ENCODE results near the gene TSPAN9.

The TSPAN9 gene

GRCh38 chr12:3319723-3320492 lies 242.7 kb downstream of the TSPAN9 start:
- H3K4me3 Mint-ChIP-seq = no peak overlapping the region
- DNase-seq (ENCODE audit: low spot score) = no peak
- H3K36me3 Mint-ChIP-seq (ENCODE audit: low read depth) = no peaks in the 10 kb centered on the region
- H3K27ac Mint-ChIP-seq = no peak overlapping the region
- no peaks in the 10 kb centered on the region for H3K9me3 Mint-ChIP-seq
- no peaks in the 10 kb centered on the region for H3K4me1 Mint-ChIP-seq (ENCODE audit: low read depth)
- no peaks in the 10 kb centered on the region for H3K27me3 Mint-ChIP-seq (ENCODE audit: low read depth)

DNA sequence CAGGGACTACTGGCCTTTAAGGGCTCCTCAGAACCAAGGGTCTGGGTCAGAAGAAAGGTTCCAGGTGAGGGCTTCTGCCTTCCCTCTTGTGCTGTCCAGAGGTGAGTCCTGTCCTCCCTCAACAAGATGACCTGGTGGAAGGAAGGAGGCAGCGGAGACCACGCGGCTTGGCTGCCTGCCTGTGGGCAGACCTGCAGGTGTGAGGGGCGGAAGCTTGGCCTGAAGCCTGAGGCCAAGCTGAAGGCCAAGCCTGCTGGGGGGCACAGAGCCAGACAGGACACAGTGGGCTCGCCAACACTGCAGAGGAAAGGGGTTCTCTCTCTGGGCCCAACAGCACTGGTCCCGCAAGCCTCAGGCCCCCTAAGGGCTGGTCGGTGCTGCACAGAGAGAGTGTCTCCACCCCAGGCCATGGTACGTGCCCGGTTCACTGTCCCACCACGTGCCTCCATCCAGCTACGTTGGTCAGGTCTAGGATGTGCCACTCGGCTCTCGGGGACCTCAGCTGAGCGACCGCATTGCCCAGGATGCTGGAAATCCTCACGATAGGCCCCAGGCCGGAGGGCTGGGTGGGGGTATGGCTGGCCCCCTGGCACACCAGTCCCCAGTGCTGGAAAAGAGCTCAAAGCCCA lies 243.8 kb downstream of the TSPAN9 start:
- Mint-ChIP-seq H3K36me3 (ENCODE audit: low read depth) (no peaks in the 10 kb centered on the region), H3K4me3 (no peak overlapping the region), H3K4me1 (ENCODE audit: low read depth) (no peaks in the 10 kb centered on the region), H3K27me3 (ENCODE audit: low read depth) (no peaks in the 10 kb centered on the region), H3K27ac (no peak overlapping the region), H3K9me3 (no peaks in the 10 kb centered on the region)
- DNase-seq (ENCODE audit: low spot score) = no peak

GRCh38 chr12:3321881-3322280 lies 244.7 kb downstream of the TSPAN9 start:
- no peaks in the 10 kb centered on the region for H3K9me3 Mint-ChIP-seq
- H3K36me3 Mint-ChIP-seq (ENCODE audit: low read depth) = no peaks in the 10 kb centered on the region
- H3K4me3 Mint-ChIP-seq = no peak overlapping the region
- H3K4me1 Mint-ChIP-seq (ENCODE audit: low read depth) = no peaks in the 10 kb centered on the region
- no peak for DNase-seq (ENCODE audit: low spot score)
- no peak overlapping the region for H3K27ac Mint-ChIP-seq
- no peaks in the 10 kb centered on the region for H3K27me3 Mint-ChIP-seq (ENCODE audit: low read depth)

DNA sequence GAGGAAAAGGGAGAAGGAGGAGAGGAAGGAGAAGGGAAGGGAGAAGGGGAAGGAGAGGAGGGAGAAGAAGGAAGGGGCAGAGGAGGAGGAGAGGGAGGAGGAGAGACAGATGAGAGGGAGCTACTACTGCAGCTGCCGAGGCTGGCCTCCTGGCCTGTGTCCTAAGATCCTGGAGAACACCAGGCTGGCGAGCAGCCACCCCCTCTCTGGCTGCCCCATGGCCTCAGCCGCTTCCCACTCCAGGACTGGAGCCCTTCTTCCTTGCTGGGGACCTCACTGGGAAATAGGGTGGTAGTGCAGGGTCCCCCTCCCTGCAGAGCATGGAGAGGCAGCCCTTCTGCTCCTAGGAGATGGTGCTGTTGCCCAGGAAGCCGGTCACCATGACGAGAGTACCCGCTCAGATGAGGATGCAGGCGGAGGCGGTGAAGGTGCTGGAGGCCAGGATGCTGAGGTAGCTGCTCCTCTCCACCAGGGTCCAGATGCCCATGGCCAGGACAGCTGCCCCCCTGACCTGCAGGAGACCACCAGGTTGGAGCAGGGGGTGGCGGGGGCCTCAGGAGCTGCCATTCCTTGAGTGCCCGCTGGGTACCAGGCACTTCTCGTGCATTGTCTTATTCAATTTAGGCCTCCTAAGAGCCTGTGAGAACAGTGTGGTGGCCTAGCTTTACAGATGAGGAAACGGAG lies 246.0 kb downstream of the TSPAN9 start:
- DNase-seq (ENCODE audit: low spot score) = no peak
- Mint-ChIP-seq H3K4me3 (no peak overlapping the region), H3K27ac (no peak overlapping the region), H3K4me1 (ENCODE audit: low read depth) (no peaks in the 10 kb centered on the region), H3K36me3 (ENCODE audit: low read depth) (no peaks in the 10 kb centered on the region), H3K9me3 (no peaks in the 10 kb centered on the region), H3K27me3 (ENCODE audit: low read depth) (no peaks in the 10 kb centered on the region)

DNA sequence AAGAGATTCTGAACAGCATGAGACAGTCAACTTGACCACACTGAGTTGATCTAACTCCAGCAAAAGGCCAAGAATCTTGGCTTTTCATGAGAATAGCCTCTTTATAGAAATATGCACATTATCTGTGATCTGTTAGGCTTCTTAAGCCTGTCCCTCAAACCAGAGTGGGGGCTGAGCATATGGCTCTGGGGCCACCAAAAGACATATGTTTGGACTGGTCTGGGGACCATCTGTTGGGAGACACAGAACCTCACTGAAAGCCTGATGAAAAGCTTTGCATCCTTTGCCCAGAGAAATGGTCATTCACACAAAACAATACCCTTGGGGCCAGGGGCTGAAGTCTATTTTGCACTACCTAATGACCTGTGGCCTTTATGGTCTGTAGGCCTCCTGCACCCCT lies 248.6 kb downstream of the TSPAN9 start:
- Mint-ChIP-seq H3K36me3 (ENCODE audit: low read depth) (no peaks in the 10 kb centered on the region), H3K9me3 (no peaks in the 10 kb centered on the region), H3K27ac (no peak overlapping the region), H3K4me3 (no peak overlapping the region), H3K27me3 (ENCODE audit: low read depth) (no peaks in the 10 kb centered on the region), H3K4me1 (ENCODE audit: low read depth) (no peaks in the 10 kb centered on the region)
- no peak for DNase-seq (ENCODE audit: low spot score)

DNA sequence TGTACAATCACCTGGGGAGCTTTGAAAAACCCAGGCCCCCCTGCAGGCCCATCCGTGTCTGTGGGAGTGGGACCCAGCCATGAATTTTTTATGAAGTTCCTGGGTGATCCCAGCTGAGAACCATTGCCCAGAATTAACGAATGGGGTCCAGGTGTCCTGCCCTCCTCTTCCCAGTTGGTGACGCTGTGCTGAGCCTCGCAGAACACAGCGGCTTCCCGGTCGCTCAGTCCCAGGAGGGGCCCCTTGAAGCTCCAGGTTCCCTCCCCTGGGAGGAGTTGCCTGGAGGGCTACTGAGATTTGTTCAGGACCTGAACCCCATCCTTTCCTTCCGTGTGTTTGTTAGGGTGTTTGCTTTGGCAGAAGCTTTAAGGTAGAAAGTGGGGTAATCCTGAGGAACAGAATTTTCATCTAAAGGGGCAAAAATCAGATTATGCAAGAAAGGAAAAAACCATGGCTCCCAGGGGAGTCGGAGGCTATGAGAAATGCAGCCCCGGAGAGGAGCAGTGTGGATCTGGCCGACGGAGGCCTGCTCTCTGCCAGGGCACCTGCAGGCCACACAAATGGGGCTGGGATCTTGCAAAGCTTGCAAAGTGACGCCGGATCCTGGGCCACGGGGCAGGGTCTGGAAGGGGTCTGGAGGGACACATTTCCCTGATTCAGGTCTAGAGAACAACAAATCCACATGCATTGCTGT lies 249.1 kb downstream of the TSPAN9 start:
- no peaks in the 10 kb centered on the region for H3K36me3 Mint-ChIP-seq (ENCODE audit: low read depth)

DNA sequence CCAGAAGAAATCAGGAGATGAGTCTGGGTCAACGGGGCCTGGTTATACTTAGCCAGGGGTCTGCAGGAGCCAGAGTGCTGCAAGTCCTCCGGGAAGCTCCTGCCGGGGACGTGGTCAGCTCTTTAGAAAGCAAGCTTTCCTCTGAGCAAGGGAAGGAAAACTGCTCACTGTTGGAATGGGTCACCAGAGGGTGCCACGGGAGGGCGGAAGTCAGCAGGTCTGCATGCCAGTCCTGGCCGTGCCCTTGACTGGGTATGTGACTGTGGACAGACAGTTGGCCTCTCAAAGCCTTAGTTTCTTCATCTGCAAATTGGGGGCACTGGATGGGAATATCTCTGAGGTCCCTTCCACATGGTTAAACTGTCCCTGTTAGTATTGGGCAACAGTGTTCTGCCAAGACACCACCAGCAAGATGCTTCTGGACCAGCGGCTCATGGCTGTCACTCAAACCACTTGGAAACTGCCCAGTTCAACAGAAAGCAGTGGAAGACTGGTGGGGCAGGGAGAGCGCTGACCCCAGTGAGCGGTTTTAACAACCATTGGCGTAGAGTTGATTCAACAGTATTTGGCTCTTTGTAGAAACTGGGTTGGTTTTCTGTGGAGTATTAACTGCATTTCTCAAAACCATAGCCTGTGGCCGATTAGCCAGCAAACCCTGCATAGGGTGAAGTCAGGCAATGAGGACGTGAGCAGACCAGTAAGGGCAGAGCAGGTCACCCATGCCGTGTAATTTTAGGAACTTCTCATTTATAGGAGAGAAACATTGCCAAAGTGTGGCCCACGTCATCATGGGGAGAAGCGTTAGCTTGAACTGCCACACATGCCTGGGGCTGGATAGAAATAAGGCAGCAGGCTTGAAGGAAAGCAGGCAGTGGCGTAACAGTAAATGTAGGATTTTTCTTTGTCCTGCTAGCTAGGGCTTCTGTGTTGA lies 249.9 kb downstream of the TSPAN9 start:
- no peaks in the 10 kb centered on the region for H3K27me3 Mint-ChIP-seq (ENCODE audit: low read depth)
- H3K4me3 Mint-ChIP-seq = no peak overlapping the region
- H3K4me1 Mint-ChIP-seq (ENCODE audit: low read depth) = no peaks in the 10 kb centered on the region
- DNase-seq (ENCODE audit: low spot score) = no peak
- H3K36me3 Mint-ChIP-seq (ENCODE audit: low read depth) = no peaks in the 10 kb centered on the region
- H3K27ac Mint-ChIP-seq = no peak overlapping the region
- H3K9me3 Mint-ChIP-seq = no peaks in the 10 kb centered on the region

More for the DNA sequence above, 249.1 kb downstream of the TSPAN9 start:
- Mint-ChIP-seq H3K4me3 (no peak overlapping the region), H3K9me3 (no peaks in the 10 kb centered on the region), H3K27ac (no peak overlapping the region), H3K27me3 (ENCODE audit: low read depth) (no peaks in the 10 kb centered on the region), H3K4me1 (ENCODE audit: low read depth) (no peaks in the 10 kb centered on the region)
- no peak for DNase-seq (ENCODE audit: low spot score)

- H3K27ac Mint-ChIP-seq = no peak overlapping the region
- no peaks in the 10 kb centered on the region for H3K4me1 Mint-ChIP-seq (ENCODE audit: low read depth)
- H3K27me3 Mint-ChIP-seq (ENCODE audit: low read depth) = no peaks in the 10 kb centered on the region
- no peaks in the 10 kb centered on the region for H3K9me3 Mint-ChIP-seq
- H3K36me3 Mint-ChIP-seq (ENCODE audit: low read depth) = no peaks in the 10 kb centered on the region
- DNase-seq (ENCODE audit: low spot score) = no peak
- no peak overlapping the region for H3K4me3 Mint-ChIP-seq
Observed at GRCh38 chr12:3328081-3328480, 250.9 kb downstream of the TSPAN9 start.

DNA sequence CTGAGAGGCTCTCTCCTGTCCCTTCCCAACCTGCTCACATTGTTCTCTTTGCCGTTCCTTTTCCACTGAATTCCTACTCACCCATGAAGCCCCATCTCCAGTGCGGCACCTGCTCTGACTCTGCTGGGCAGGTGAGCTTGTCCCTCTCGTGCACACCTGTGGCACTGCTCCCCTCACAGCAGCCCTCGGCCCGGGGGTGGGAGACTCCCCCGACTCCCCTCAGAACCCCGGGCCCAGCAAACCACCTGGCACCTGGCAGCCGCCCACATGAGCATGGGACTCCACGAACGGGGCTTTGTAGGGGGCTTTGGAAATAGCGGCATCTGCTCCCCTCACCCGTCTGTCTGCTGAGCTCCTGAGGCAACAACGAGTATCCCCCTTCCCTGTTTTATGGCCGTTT lies 251.4 kb downstream of the TSPAN9 start:
- Mint-ChIP-seq H3K4me3 (no peak overlapping the region), H3K4me1 (ENCODE audit: low read depth) (no peaks in the 10 kb centered on the region), H3K27ac (no peak overlapping the region), H3K27me3 (ENCODE audit: low read depth) (no peaks in the 10 kb centered on the region), H3K9me3 (no peaks in the 10 kb centered on the region), H3K36me3 (ENCODE audit: low read depth) (no peaks in the 10 kb centered on the region)
- no peak for DNase-seq (ENCODE audit: low spot score)

- Mint-ChIP-seq H3K9me3 (no peaks in the 10 kb centered on the region), H3K4me3 (no peak overlapping the region), H3K36me3 (ENCODE audit: low read depth) (no peaks in the 10 kb centered on the region), H3K27me3 (ENCODE audit: low read depth) (no peaks in the 10 kb centered on the region), H3K27ac (no peak overlapping the region), H3K4me1 (ENCODE audit: low read depth) (no peaks in the 10 kb centered on the region)
- DNase-seq (ENCODE audit: low spot score) = no peak
Observed at GRCh38 chr12:3329361-3329760, 252.2 kb downstream of the TSPAN9 start.

- H3K27me3 Mint-ChIP-seq (ENCODE audit: low read depth) = no peaks in the 10 kb centered on the region
- no peaks in the 10 kb centered on the region for H3K9me3 Mint-ChIP-seq
Observed at GRCh38 chr12:3330976-3331510, 253.9 kb downstream of the TSPAN9 start.

DNA sequence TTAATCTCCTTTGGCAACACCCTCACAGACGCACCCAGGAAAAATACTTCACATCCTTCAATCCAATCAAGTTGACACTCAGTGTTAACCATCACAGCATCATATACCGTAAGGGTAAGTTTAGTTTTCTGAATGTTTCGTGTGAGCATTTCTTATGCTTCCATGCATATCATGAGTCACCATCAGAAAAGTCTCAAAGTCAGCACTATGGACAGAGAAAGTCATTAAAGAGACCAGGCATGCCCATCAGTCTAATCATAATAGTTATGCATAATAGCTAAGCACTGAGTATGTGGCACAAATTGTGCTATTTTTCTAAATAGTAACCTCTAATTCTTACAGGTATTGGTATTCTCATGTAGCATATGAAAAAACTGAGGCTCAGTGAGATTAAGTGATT lies 255.0 kb downstream of the TSPAN9 start:
- Mint-ChIP-seq H3K36me3 (ENCODE audit: low read depth) (no peaks in the 10 kb centered on the region), H3K27ac (no peak overlapping the region), H3K4me1 (ENCODE audit: low read depth) (no peaks in the 10 kb centered on the region), H3K27me3 (ENCODE audit: low read depth) (no peaks in the 10 kb centered on the region), H3K4me3 (no peak overlapping the region), H3K9me3 (no peaks in the 10 kb centered on the region)
- no peak for DNase-seq (ENCODE audit: low spot score)

More at GRCh38 chr12:3330976-3331510, 253.9 kb downstream of the TSPAN9 start:
- Mint-ChIP-seq H3K36me3 (ENCODE audit: low read depth) (no peaks in the 10 kb centered on the region), H3K4me3 (no peak overlapping the region), H3K4me1 (ENCODE audit: low read depth) (no peaks in the 10 kb centered on the region), H3K27ac (no peak overlapping the region)
- no peak for DNase-seq (ENCODE audit: low spot score)

DNA sequence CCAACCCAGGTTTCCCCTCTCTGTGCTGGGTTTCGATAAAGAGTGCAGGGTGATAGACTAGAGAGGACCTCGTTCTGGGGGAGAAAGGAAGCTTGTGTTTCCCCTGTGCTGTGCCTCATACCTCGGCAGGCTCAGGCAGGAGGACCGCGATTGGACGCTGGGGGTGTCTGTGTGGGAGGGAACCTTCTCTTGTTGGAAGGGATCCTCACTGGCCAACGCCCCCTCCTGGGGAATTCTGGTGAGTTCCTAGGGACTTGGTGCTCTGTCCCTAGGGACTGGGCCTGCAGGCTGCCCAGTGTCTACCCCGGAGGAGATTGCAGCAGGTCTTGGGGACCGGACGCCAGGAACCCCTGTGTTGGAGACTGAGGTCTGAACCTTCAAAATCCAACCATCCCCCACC lies 256.4 kb downstream of the TSPAN9 start:
- Mint-ChIP-seq H3K36me3 (ENCODE audit: low read depth) (no peaks in the 10 kb centered on the region), H3K4me1 (ENCODE audit: low read depth) (no peaks in the 10 kb centered on the region), H3K27ac (no peak overlapping the region), H3K4me3 (no peak overlapping the region), H3K9me3 (no peaks in the 10 kb centered on the region), H3K27me3 (ENCODE audit: low read depth) (peaks cover 4% of the 10 kb centered on the region)
- no peak for DNase-seq (ENCODE audit: low spot score)
